GM10248 (cell line): ENCODE data around the gene ZNF697.

Experiments
- CTCF ChIA-PET: fragments of 300-600 bp; sonication (Branson Sonifier 250); formaldehyde crosslinking; extraction: SDS; loops from one replicate; lab custom pipeline; 2021; ENCODE audit warnings: antibody characterized with exemption; lab: Yijun Ruan, JAX
- POLR2A ChIA-PET: fragments of 350-650 bp; sonication (Branson Sonifier 250); formaldehyde crosslinking; extraction: SDS; loops from one replicate; lab custom pipeline; 2020; ENCODE audit warnings: antibody characterized with exemption; lab: Yijun Ruan, JAX
- DNase-seq: peaks from one replicate; pipeline ENCODE4 v3.0.0; 2012; ENCODE audit errors: extremely low spot score
- CTCF ChIP-seq: IDR thresholded peaks from 2 replicates; pipeline ENCODE4 v1.5.1; 2012; ENCODE audit warnings: mild to moderate bottlenecking, low read depth; ENCODE audit errors: extremely low read depth, missing control alignments, control extremely low read depth

Gene ZNF697

GRCh38 chr1:119679223-119679622, 31.2 kb upstream of the ZNF697 start:
- no peak for DNase-seq
- POLR2A ChIA-PET, result no interaction called here
- TF ChIP-seq CTCF, result no peak
- CTCF ChIA-PET, result interaction anchor here (1.5 to 34.6 kb wide), 4 partner anchors 10 to 58 kb away, joined by 3 to 1134 read pairs (median 192); partner anchors contain the start of gene ZNF697

- no peak for DNase-seq
- ChIA-PET POLR2A (no interaction called here), CTCF (interaction anchor here (0.8 to 34.6 kb wide), 13 partner anchors 9 to 132 kb away, joined by 3 to 1134 read pairs (median 6); partner anchors contain the start of gene ZNF697)
- no peak for TF ChIP-seq CTCF
Observed at GRCh38 chr1:119676571-119677206, 28.6 kb upstream of the ZNF697 start.

- DNase-seq, result peak; percentile 79
- peak; percentile 73 for TF ChIP-seq CTCF
- ChIA-PET CTCF (interaction anchor here (0.6 to 34.6 kb wide), 45 partner anchors 8 to 394 kb away, joined by 3 to 1134 read pairs (median 4); partner anchors contain the start of genes PHGDH and ZNF697), POLR2A (no interaction called here)
Observed at GRCh38 chr1:119675349-119676345, 27.6 kb upstream of the ZNF697 start.

- peak; percentile 55 for TF ChIP-seq CTCF
- DNase-seq, result peak; percentile 38
- CTCF ChIA-PET, result interaction anchor here (0.7 to 34.6 kb wide), 32 partner anchors 9 to 302 kb away, joined by 3 to 1134 read pairs (median 6); partner anchors contain the start of genes PHGDH and ZNF697
- POLR2A ChIA-PET, result no interaction called here
Observed at GRCh38 chr1:119674835-119675289, 26.8 kb upstream of the ZNF697 start.

GRCh38 chr1:119674111-119674526, 26.1 kb upstream of the ZNF697 start:
- POLR2A ChIA-PET, result no interaction called here
- TF ChIP-seq CTCF, result no peak
- DNase-seq, result no peak
- CTCF ChIA-PET, result interaction anchor here (1.0 to 34.6 kb wide), 15 partner anchors 10 to 301 kb away, joined by 3 to 1134 read pairs (median 11); partner anchors contain the start of genes PHGDH and ZNF697
